HG03521 (cell line): ENCODE measurements around the gene RSBN1.

Source experiments
- ATAC-seq: cut with Tn5 transposase; IDR thresholded peaks from one replicate; pipeline ENCODE4 v1.9.1; 2021; ENCODE audit warnings: mild to moderate bottlenecking, moderate library complexity; ENCODE audit not compliant: unreplicated experiment

The RSBN1 gene

GRCh38 chr1:113813218-113813617 is 942 bp upstream of the RSBN1 start:
- no peak for ATAC-seq

GRCh38 chr1:113812661-113813135 is 422 bp upstream of the RSBN1 start:
- no peak for ATAC-seq

GRCh38 chr1:113811156-113811887 is 954 bp downstream of the RSBN1 start:
- no peak for ATAC-seq

- no peak for ATAC-seq
Measured at GRCh38 chr1:113809670-113810602, 2.3 kb downstream of the RSBN1 start.

- no peak for ATAC-seq
Measured at GRCh38 chr1:113808450-113809195, 3.7 kb downstream of the RSBN1 start.

- no peak for ATAC-seq
Measured at GRCh38 chr1:113805639-113806038, 6.6 kb downstream of the RSBN1 start.

- ATAC-seq, result no peak
Measured at GRCh38 chr1:113805256-113805531, 7.1 kb downstream of the RSBN1 start.

- ATAC-seq, result no peak
Measured at GRCh38 chr1:113804421-113805255, 7.6 kb downstream of the RSBN1 start.

- no peak for ATAC-seq
Measured at GRCh38 chr1:113802367-113803007, 9.8 kb downstream of the RSBN1 start.

GRCh38 chr1:113800487-113800886 is 11.8 kb downstream of the RSBN1 start:
- ATAC-seq, result no peak

- ATAC-seq, result no peak
Measured at GRCh38 chr1:113797472-113797871, 14.8 kb downstream of the RSBN1 start.

- ATAC-seq, result no peak
Measured at GRCh38 chr1:113793878-113794834, 18.1 kb downstream of the RSBN1 start.

GRCh38 chr1:113792986-113793385 is 19.3 kb downstream of the RSBN1 start:
- no peak for ATAC-seq

- ATAC-seq, result no peak
Measured at GRCh38 chr1:113792471-113792870, 19.8 kb downstream of the RSBN1 start.

- ATAC-seq, result no peak
Measured at GRCh38 chr1:113788802-113789201, 23.5 kb downstream of the RSBN1 start.

- ATAC-seq, result no peak
Measured at GRCh38 chr1:113787663-113788062, 24.6 kb downstream of the RSBN1 start.

GRCh38 chr1:113786069-113786468 is 26.2 kb downstream of the RSBN1 start:
- ATAC-seq, result no peak

- peak; percentile 65 for ATAC-seq
Measured at GRCh38 chr1:113784104-113784779, 28.0 kb downstream of the RSBN1 start.
